Suprapubic skin (tissue), 4 donors: Measurements from ENCODE around the gene VPS37D. TPM values are rescaled to one million over a fixed set of nuclear protein-coding genes. Genes with fewer than 3 reads are reported as not detected.
A peak's percentile ranks its signal among the peaks of the same experiment; 100 is the strongest.

ENCODE experiments used
- DNase-seq, 2 donors: peaks; one replicate each; pipeline ENCODE4 v3.0.0-alpha.2; 2019; ENCODE audit warnings: low spot score in 2 of 2
- H3K27ac ChIP-seq: fragments of 200-600 bp; sonication (generic); one replicate; pipeline ENCODE4 v1.5.1; 2019
- H3K27me3 ChIP-seq: fragments of 200-600 bp; sonication (generic); one replicate; pipeline ENCODE4 v1.5.1; 2019
- H3K36me3 ChIP-seq: fragments of 200-600 bp; sonication (generic); one replicate; pipeline ENCODE4 v1.5.1; 2019
- H3K4me1 ChIP-seq: fragments of 200-600 bp; sonication (generic); one replicate; pipeline ENCODE4 v1.5.1; 2019
- H3K4me3 ChIP-seq: fragments of 200-600 bp; sonication (generic); one replicate; pipeline ENCODE4 v1.5.1; 2019; ENCODE audit warnings: mild to moderate bottlenecking
- H3K9me3 ChIP-seq: fragments of 200-600 bp; sonication (generic); one replicate; pipeline ENCODE4 v1.5.1; 2019
- EP300 ChIP-seq: sonication (generic); formaldehyde crosslinking; IDR thresholded peaks from one replicate; pipeline ENCODE4 v1.6.1; 2017; ENCODE audit warnings: antibody characterized with exemption
- POLR2A ChIP-seq, 2 donors: fragments of 450-650 bp; IDR thresholded peaks; one replicate each; pipeline ENCODE4 v1.6.1; 2017; ENCODE audit warnings: antibody characterized with exemption in 2 of 2, mild to moderate bottlenecking in 2 of 2, moderate library complexity in 2 of 2
- POLR2AphosphoS5 ChIP-seq, 3 donors: sonication (generic); formaldehyde crosslinking; IDR thresholded peaks; one replicate each; pipeline ENCODE4 v1.6.1; 2017; ENCODE audit warnings: antibody characterized with exemption in 3 of 3
- WGBS: methylation state at CpG from one replicate; pipeline ENCODE4 v1.1.5; 2018; 5-methylcytosine and 5-hydroxymethylcytosine counted together
- total RNA-seq, 4 donors: library from RNA; depleted of rRNA; stranded (reverse); fragments of >200 nt; gene quantifications; one replicate each; pipeline ENCODE4 v1.1.0, GENCODE V29; 2016
- TF ChIP-seq, protein P1 (sequence below), 2 donors: fragments of 200-600 bp in 1 of 2; fragments of 450-650 bp in 1 of 2; sonication (generic) in 1 of 2; IDR thresholded peaks; one replicate each; pipeline ENCODE4 v1.5.1; 2016 to 2019; ENCODE audit warnings: antibody characterized with exemption in 2 of 2, mild to moderate bottlenecking in 1 of 2, moderate library complexity in 1 of 2

The VPS37D gene
- total RNA-seq, 4 donors from 2014 or later, result 1.9 to 3.5 (median 2.1) TPM

DNA sequence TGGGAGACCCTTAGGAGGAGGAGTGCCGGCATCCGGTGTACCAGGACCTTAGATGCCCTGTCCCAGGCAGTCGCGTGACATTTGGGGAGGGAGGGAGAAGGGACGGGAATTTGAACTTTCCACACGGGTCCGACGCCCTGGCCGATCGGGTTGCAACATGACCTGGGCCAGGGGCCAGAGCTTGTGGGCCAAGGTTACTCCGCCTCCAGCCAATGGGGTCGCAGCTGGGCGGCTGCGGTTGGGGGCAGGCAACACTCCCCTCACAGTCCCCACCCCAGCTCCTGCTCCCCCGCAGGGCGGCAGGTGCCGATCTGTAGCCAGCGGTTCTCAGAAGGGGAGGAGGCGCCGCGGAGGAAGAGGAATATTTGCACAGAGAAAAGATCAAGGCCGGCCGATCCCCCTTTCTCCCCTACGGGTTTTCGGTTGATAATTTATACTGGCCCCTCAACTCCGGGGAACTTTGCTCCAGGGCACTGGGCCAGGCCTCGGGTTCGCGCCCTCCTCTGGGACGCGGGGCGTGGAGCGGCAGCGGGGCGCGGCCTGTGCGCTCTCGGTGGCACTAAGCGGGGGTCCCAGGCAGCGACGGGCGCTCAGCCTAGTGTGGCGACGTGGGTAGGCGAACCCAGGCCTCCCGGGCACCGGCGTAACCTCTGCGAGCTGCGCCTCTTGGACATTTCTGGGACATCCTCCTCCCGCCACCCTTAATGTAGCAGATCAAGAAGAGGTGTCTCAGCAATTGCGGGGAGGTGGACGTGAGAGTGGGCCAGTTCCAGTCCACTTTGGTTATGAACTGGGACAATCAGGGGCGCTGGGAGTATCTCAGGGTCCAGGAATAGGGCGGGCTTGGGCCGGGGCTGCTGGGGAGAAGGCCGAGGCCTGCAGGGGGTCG, 44.5 kb upstream of the VPS37D start:
- TF ChIP-seq POLR2A (IDR thresholded peaks at IDR 0.05) (no peak), POLR2AphosphoS5 (IDR thresholded peaks at IDR 0.05) (peak in 1 of 3 donors; percentile 41), EP300 (no peak)
- peaks cover 46% of the 10 kb centered on the region for H3K27me3 ChIP-seq
- peak; percentile 84 to 90 for DNase-seq
- H3K36me3 ChIP-seq, result no peaks in the 10 kb centered on the region
- H3K4me3 ChIP-seq, result peak overlapping the region; percentile 71
- WGBS, result 0% methylated on average over 17 of the region's 58 CpGs
- H3K27ac ChIP-seq, result no peak overlapping the region
- no peaks in the 10 kb centered on the region for H3K9me3 ChIP-seq
- peaks cover 29% of the 10 kb centered on the region for H3K4me1 ChIP-seq

DNA sequence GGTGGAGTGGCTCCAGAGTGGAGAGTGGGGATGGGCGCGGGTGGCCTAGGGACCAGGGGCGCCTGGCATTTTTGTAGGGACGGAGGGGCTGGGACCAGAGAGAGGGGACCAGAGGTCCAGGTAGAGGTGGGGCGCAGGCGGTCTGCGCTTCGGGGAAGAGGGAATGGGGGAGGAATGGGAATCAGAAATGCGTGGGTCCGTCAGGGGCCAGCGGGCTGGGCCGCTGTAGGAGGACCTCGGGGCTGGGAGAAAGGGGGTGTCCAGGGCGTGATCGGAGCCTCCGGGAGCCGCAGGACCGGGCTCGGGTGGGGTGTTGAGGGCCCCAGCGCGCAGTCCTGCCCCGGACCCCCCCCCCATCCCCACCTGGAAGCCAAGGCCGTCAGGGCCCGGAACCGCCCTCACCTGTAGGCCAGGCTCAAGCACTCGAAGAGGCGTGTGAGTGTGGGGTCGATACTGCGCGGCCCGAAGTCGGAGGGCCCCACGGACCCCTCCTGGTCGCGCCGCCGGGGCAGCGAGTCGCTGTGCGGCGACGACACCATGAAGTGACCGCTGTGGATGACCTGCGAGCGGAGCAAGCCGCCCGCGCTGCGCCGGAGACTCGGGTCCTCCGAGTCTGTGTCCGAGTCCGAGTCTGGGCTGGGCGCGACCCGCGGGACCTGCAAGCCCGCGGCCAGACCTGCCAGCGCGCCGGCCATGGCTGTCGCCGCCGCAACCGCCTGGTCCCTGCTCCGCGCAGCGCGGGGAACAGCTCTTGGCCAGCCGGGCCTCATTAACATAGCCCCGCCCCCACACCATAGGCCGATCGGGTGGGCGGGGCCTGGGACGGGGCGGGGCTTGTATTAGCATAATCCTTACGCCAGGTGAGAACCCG, 43.6 kb upstream of the VPS37D start, which contains the start of gene MLXIPL:
MLXIPL (minus strand) TSS at position 725 of the 871 bp plus-strand sequence; CDS start at position 695, 30 bp downstream.
- peaks cover 54% of the 10 kb centered on the region for H3K27me3 ChIP-seq
- no peak for TF ChIP-seq EP300
- TF ChIP-seq POLR2A (IDR thresholded peaks at IDR 0.05), result no peak
- no peak for TF ChIP-seq POLR2AphosphoS5 (IDR thresholded peaks at IDR 0.05)
- TF ChIP-seq, protein P1, sequence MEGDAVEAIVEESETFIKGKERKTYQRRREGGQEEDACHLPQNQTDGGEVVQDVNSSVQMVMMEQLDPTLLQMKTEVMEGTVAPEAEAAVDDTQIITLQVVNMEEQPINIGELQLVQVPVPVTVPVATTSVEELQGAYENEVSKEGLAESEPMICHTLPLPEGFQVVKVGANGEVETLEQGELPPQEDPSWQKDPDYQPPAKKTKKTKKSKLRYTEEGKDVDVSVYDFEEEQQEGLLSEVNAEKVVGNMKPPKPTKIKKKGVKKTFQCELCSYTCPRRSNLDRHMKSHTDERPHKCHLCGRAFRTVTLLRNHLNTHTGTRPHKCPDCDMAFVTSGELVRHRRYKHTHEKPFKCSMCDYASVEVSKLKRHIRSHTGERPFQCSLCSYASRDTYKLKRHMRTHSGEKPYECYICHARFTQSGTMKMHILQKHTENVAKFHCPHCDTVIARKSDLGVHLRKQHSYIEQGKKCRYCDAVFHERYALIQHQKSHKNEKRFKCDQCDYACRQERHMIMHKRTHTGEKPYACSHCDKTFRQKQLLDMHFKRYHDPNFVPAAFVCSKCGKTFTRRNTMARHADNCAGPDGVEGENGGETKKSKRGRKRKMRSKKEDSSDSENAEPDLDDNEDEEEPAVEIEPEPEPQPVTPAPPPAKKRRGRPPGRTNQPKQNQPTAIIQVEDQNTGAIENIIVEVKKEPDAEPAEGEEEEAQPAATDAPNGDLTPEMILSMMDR (IDR thresholded peaks at IDR 0.05), result no peak
- DNase-seq, result peak; percentile 80 to 91
- H3K4me3 ChIP-seq, result peak within 1 kb of the TSS; percentile 71
- peaks cover 29% of the 10 kb centered on the region for H3K4me1 ChIP-seq
- H3K9me3 ChIP-seq, result no peaks in the 10 kb centered on the region
- peak within 1 kb of the TSS; percentile 40 for H3K27ac ChIP-seq
- WGBS, result 4% methylated on average over 58 of the region's 80 CpGs
- no peaks in the 10 kb centered on the region for H3K36me3 ChIP-seq

GRCh38 chr7:73624669-73625001, 43.0 kb upstream of the VPS37D start:
- TF ChIP-seq, protein P1 (IDR thresholded peaks at IDR 0.05), result no peak
- no peak for TF ChIP-seq POLR2AphosphoS5 (IDR thresholded peaks at IDR 0.05)
- TF ChIP-seq POLR2A (IDR thresholded peaks at IDR 0.05), result no peak
- TF ChIP-seq EP300, result no peak
- Histone ChIP-seq H3K9me3 (no peaks in the 10 kb centered on the region), H3K4me3 (peak overlapping the region; percentile 71), H3K4me1 (peaks cover 29% of the 10 kb centered on the region), H3K36me3 (no peaks in the 10 kb centered on the region), H3K27ac (no peak overlapping the region), H3K27me3 (peaks cover 54% of the 10 kb centered on the region)
- 71% methylated on average over 5 of the region's 9 CpGs for WGBS
- DNase-seq, result no peak

DNA sequence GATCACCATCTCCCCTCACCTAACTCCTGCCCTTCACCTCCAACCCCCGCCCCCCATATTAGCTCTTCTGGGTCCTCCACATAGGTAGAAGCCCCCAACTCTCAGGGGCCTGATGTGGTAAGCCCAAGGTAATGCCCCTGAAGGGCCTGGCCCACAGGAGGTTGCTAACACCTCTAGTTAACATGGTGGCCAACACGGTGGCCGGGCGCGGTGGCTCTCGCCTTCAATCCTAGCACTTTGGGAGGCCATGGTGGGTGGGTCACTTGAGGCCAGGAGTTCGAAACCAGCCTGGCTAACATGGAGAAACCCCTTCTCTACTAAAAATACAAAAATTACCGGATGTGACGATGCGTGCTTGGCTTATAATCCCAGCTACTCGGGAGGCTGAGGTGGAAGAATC, 42.4 kb upstream of the VPS37D start:
- 95% methylated on average over 11 of the region's 11 CpGs for whole genome bisulfite sequencing
- TF ChIP-seq EP300, result no peak
- TF ChIP-seq POLR2A (IDR thresholded peaks at IDR 0.05), result no peak
- TF ChIP-seq, protein P1 (IDR thresholded peaks at IDR 0.05), result no peak
- no peak for TF ChIP-seq POLR2AphosphoS5 (IDR thresholded peaks at IDR 0.05)
- Histone ChIP-seq H3K27ac (no peak overlapping the region), H3K27me3 (peaks cover 54% of the 10 kb centered on the region), H3K4me1 (peaks cover 29% of the 10 kb centered on the region), H3K9me3 (no peaks in the 10 kb centered on the region), H3K4me3 (no peak overlapping the region), H3K36me3 (no peaks in the 10 kb centered on the region)
- no peak for DNase-seq

DNA sequence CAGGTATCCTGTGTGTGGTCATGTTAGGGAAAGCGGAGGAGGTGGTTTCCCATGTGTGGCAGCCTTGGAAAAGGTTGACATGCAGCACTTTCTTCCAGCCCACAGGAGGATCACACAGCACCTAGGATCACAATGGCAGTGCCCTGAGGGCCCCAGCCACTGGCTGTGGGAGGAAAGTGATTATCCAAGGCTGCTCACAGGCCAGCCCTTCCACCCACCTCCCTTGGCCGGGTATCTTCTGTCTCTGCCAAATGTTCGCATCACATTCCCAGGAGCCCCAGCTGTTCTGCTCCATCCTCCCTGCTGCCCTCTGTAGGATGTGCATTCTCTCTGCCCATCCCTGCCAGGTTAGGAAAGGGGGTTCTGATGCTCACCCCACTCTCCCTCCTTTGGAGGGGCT, 40.8 kb upstream of the VPS37D start:
- TF ChIP-seq EP300 (no peak), POLR2AphosphoS5 (IDR thresholded peaks at IDR 0.05) (no peak), POLR2A (IDR thresholded peaks at IDR 0.05) (no peak)
- TF ChIP-seq, protein P1 (IDR thresholded peaks at IDR 0.05), result no peak
- DNase-seq, result no peak
- Histone ChIP-seq H3K36me3 (no peaks in the 10 kb centered on the region), H3K27me3 (peaks cover 53% of the 10 kb centered on the region), H3K4me1 (peaks cover 29% of the 10 kb centered on the region), H3K4me3 (no peak overlapping the region), H3K27ac (no peak overlapping the region), H3K9me3 (no peaks in the 10 kb centered on the region)
- WGBS, result 20% methylated on average over 3 of the region's 3 CpGs
